8988T (cell line): ENCODE data around the gene LIN7A.

Experiments used
- DNase-seq: peaks from one replicate; pipeline ENCODE4 v3.0.0; 2011

The LIN7A gene

GRCh38 chr12:80849337-80849736 lies 88.4 kb downstream of the LIN7A start:
- no peak for DNase-seq

- DNase-seq = no peak
Observed at GRCh38 chr12:80848858-80849257, 88.9 kb downstream of the LIN7A start.

GRCh38 chr12:80847575-80847974 lies 90.2 kb downstream of the LIN7A start:
- DNase-seq = no peak

- no peak for DNase-seq
Observed at GRCh38 chr12:80846952-80847351, 90.8 kb downstream of the LIN7A start.

- no peak for DNase-seq
Observed at GRCh38 chr12:80845639-80846038, 92.1 kb downstream of the LIN7A start.

- no peak for DNase-seq
Observed at GRCh38 chr12:80843969-80844368, 93.8 kb downstream of the LIN7A start.

- no peak for DNase-seq
Observed at GRCh38 chr12:80838708-80839107, 99.0 kb downstream of the LIN7A start.

GRCh38 chr12:80838024-80838658 lies 99.6 kb downstream of the LIN7A start:
- no peak for DNase-seq

GRCh38 chr12:80837342-80837978 lies 100.3 kb downstream of the LIN7A start:
- DNase-seq = no peak

- no peak for DNase-seq
Observed at GRCh38 chr12:80834724-80835123, 103.0 kb downstream of the LIN7A start.

GRCh38 chr12:80830533-80831088 lies 107.1 kb downstream of the LIN7A start:
- no peak for DNase-seq

- no peak for DNase-seq
Observed at GRCh38 chr12:80829767-80830166, 108.0 kb downstream of the LIN7A start.

- DNase-seq = no peak
Observed at GRCh38 chr12:80825506-80825905, 112.2 kb downstream of the LIN7A start.

- no peak for DNase-seq
Observed at GRCh38 chr12:80823393-80823792, 114.3 kb downstream of the LIN7A start.

GRCh38 chr12:80821513-80822000 lies 116.2 kb downstream of the LIN7A start:
- no peak for DNase-seq

- DNase-seq = no peak
Observed at GRCh38 chr12:80818878-80819277, 118.9 kb downstream of the LIN7A start.

GRCh38 chr12:80815351-80815750 lies 122.4 kb downstream of the LIN7A start:
- no peak for DNase-seq

GRCh38 chr12:80814453-80814852 lies 123.3 kb downstream of the LIN7A start:
- no peak for DNase-seq

- DNase-seq = no peak
Observed at GRCh38 chr12:80813820-80814219, 123.9 kb downstream of the LIN7A start.

GRCh38 chr12:80811957-80812708 lies 125.6 kb downstream of the LIN7A start:
- no peak for DNase-seq

GRCh38 chr12:80810874-80811273 lies 126.9 kb downstream of the LIN7A start:
- no peak for DNase-seq

GRCh38 chr12:80807640-80808288 lies 130.0 kb downstream of the LIN7A start:
- no peak for DNase-seq

- no peak for DNase-seq
Observed at GRCh38 chr12:80805106-80805505, 132.6 kb downstream of the LIN7A start.
